ENCODE results near the gene A2M.
A peak's percentile ranks its signal among the peaks of the same experiment; 100 is the strongest.

A2M gene

DNA sequence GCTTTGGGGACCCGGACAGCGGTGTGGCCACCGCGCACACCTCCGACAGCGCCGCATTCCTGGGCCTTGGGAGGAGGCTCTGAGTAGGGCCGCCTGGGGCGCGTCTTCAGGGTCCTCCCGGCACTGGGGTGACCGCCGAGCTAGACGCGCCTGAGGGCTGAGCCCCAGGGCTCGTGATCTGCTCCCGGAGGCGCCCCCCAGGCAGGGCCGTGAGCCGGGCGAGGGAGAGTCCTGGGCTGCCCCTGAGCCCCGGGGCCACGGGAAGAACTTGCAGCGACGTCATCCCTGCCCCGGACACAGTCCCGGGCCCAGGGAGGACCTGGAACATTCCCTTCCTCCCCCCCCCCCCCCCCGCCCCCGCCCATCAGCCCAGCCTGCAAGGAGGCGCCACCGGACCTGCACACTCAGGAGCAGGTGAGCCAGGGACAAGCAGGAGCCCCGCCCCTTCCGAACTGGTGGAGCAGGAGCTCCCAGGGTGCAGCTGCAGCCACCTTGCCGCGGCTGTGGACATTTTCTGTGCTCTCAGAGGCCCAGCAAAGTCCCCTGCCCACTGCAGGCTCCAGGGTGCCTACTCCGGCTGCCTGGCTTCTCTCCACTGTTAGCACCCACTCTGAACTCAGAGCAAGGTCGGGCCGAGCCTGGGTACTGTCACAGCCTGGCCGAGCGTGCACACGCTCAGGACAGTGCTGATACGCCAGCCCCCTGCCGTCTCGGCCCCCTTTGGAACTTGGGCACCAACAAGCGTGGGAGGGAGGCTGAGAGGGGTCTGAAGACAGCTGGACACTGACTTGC, 50.7 kb downstream of the A2M start:
- DNase-seq (ENCODE audit: low spot score), result no peak
- TF ChIP-seq, protein P1, sequence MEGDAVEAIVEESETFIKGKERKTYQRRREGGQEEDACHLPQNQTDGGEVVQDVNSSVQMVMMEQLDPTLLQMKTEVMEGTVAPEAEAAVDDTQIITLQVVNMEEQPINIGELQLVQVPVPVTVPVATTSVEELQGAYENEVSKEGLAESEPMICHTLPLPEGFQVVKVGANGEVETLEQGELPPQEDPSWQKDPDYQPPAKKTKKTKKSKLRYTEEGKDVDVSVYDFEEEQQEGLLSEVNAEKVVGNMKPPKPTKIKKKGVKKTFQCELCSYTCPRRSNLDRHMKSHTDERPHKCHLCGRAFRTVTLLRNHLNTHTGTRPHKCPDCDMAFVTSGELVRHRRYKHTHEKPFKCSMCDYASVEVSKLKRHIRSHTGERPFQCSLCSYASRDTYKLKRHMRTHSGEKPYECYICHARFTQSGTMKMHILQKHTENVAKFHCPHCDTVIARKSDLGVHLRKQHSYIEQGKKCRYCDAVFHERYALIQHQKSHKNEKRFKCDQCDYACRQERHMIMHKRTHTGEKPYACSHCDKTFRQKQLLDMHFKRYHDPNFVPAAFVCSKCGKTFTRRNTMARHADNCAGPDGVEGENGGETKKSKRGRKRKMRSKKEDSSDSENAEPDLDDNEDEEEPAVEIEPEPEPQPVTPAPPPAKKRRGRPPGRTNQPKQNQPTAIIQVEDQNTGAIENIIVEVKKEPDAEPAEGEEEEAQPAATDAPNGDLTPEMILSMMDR (IDR thresholded peaks at IDR 0.05; ENCODE audit: extremely low read depth, missing control alignments), result no peak

DNA sequence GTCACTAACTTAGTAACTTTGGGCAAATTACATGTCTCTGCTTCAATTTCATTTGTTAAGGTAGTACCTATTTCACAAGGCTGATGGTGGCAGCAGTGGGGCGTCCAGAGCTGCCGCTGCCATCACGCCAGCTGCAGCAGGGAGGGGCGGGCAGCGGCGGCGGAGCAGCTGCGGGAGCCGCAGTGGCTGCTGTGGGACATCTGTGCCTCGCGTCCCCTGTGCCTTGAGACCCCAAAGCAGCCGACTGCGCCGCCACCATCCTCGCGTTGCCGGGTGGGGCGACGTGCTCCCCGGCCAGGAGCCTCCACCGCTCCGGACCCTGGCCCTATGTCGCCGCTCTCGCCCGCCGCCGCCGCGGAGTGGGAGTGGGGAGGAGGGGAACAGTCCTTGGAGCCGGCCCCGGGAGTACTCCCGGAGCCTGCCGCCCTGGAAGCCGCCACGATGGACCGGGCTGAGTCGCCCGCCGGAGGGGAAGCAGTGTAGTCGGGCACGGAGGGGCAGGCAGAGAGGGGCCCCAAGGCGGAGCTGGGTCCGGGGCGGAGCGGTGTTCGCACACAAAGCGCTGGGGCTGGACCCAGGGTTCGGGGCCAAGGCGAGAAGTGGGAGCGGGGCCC, 51.4 kb downstream of the A2M start:
- TF ChIP-seq, protein P1 (IDR thresholded peaks at IDR 0.05; ENCODE audit: extremely low read depth, missing control alignments), result peak; percentile 17
- DNase-seq (ENCODE audit: low spot score), result peak; percentile 74

DNA sequence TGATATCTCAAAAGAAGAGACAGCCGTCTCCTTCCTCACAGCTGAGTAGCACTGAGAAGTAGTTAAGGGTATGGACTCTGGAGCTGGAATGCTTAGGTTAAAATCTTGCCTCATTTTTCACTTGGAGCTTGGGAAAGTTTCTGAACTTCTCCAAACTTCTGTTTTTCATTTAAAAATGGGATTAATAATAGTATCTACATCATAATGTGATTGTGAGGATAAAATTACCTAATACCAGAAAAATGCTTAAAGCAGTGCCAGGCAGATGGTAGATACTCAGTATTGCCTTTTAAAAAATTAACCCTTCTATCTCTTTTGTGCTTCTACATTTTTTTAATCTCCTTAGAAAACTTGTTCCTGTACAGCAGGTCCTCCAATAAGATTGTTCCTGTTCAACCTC, 63.1 kb downstream of the A2M start:
- DNase-seq (ENCODE audit: low spot score), result no peak
- TF ChIP-seq, protein P1 (IDR thresholded peaks at IDR 0.05; ENCODE audit: extremely low read depth, missing control alignments), result no peak

DNA sequence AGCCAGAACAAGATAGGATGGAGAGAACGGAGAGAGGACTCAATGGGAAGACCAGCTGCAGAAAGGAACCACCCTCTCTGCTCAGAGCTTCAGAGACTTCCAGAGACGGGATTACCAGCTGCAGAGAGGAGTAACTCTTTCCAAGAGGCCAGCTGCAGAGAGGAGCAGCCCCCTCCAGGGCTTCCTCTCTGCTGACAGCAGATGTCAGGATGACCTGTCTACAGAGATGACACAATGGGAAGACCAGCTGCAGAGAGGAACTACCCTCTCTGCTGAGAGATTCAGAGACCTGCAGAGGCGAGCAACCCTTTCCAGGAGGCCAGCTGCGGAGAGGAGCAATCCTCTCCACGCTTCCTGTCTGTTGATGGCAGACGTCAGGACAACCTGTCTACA, 64.6 kb downstream of the A2M start:
- DNase-seq (ENCODE audit: low spot score), result no peak

DNA sequence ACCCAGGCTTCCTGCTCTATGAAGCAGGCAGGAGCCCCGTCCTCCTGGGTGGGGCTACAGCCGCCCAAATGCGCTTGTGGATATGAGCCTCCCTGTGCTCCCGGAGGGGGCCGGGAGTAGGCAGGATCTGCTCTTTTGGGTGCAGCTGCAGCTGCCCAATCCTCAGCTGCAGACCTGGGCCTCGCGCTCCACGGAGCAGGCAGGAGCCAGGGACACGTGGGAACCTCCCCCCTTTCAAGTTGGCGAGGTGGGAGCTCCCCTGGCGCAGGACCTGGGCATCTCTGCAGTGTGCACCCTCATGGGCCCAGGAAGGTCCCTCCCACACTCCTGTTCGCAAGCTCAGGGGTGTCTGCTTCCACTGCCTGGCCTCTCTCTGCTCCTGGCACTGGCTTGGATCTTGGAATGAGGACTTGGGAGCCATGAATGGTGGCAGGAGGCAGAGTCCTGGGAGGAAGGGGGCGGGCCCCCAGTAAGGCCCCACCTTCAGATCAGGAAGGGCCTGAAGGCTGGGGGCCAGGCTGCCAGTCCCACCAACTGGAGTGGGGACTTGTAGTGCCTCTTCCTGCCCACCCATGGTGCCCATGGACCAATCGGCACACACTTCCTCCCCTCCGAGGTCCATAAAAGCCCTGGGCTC, 65.1 kb downstream of the A2M start:
- no peak for DNase-seq (ENCODE audit: low spot score)
- TF ChIP-seq, protein P1 (IDR thresholded peaks at IDR 0.05; ENCODE audit: extremely low read depth, missing control alignments), result no peak

More for the DNA sequence above, 64.6 kb downstream of the A2M start:
- TF ChIP-seq, protein P1 (IDR thresholded peaks at IDR 0.05; ENCODE audit: extremely low read depth, missing control alignments), result no peak

DNA sequence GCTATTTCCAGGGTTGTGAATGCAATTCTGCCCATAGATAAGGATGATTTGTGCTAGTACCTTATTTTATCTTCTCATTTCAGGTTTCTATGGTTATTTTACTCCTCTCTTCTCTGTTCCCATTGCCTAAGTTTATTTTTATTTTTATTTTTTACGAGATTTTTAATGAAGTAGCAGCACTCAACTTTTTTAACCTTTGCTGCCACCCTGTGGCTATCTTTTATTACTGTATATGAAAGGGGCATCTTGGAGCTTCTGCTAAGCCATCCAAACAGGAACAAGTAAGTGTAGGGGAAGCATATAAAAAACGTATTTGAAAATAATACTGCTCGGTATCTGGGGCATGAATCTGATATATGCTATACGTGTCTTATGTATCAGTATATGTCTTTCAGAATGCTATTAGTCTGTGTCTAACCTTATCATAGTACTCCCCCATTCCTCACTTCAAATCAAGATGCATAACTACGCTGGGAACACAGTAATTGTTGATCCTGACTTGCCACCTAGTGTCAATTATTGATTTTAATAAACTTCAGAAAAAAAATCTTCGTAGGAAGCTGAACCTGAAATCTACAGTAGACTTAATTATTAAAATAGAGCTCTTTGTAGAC, 66.1 kb downstream of the A2M start:
- TF ChIP-seq, protein P1 (IDR thresholded peaks at IDR 0.05; ENCODE audit: extremely low read depth, missing control alignments), result peak; percentile 29
- DNase-seq (ENCODE audit: low spot score), result no peak

DNA sequence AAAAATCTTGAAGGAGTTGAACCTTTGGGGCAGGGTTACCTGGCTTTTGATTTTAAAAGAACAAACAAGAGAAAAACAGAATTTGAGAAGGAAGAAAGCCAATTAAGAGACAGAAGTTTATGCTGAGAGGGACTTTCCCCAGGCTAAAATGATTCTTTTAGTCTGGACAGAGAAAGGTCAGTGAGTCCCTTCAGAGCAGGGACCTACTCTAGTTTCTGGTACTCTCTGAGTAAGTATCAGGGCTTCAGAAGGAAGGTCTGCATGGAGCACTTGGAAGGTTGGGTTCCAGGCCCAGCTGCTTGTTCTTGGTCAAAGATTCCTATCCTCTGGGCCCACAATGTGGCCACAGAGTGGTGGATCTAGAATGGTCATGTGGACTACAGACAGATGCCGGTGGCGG, 66.8 kb downstream of the A2M start:
- no peak for DNase-seq (ENCODE audit: low spot score)
- TF ChIP-seq, protein P1 (IDR thresholded peaks at IDR 0.05; ENCODE audit: extremely low read depth, missing control alignments), result no peak

Measured in GM20000 (cell line).